ENCODE measurements around the gene ART3.

The ART3 gene

GRCh38 chr4:76072760-76073159 is 1.7 kb upstream of the ART3 start:
- no peak for ATAC-seq (ENCODE audit: low read depth)
- no peak for DNase-seq (ENCODE audit: low spot score)
- Histone ChIP-seq H3K36me3 (ENCODE audit: low read depth) (no peaks in the 10 kb centered on the region), H3K4me3 (ENCODE audit: severe bottlenecking) (no peak overlapping the region), H3K4me1 (ENCODE audit: insufficient read depth, poor library complexity, severe bottlenecking) (no peaks in the 10 kb centered on the region), H3K27me3 (ENCODE audit: insufficient read depth, poor library complexity, severe bottlenecking) (no peaks in the 10 kb centered on the region), H3K27ac (ENCODE audit: poor library complexity, severe bottlenecking) (no peak overlapping the region), H3K9me3 (ENCODE audit: severe bottlenecking) (no peaks in the 10 kb centered on the region)
- TF ChIP-seq CTCF (IDR thresholded peaks at IDR 0.05; ENCODE audit: poor library complexity, severe bottlenecking) = no peak

- TF ChIP-seq CTCF (IDR thresholded peaks at IDR 0.05; ENCODE audit: poor library complexity, severe bottlenecking) = no peak
- Histone ChIP-seq H3K4me3 (ENCODE audit: severe bottlenecking) (no peak overlapping the region), H3K36me3 (ENCODE audit: low read depth) (no peaks in the 10 kb centered on the region), H3K27ac (ENCODE audit: poor library complexity, severe bottlenecking) (no peak overlapping the region), H3K9me3 (ENCODE audit: severe bottlenecking) (no peaks in the 10 kb centered on the region), H3K27me3 (ENCODE audit: insufficient read depth, poor library complexity, severe bottlenecking) (no peaks in the 10 kb centered on the region), H3K4me1 (ENCODE audit: insufficient read depth, poor library complexity, severe bottlenecking) (no peaks in the 10 kb centered on the region)
- ATAC-seq (ENCODE audit: low read depth) = no peak
- DNase-seq (ENCODE audit: low spot score) = no peak
Measured at GRCh38 chr4:76074993-76075600, 588 bp downstream of the ART3 start.

GRCh38 chr4:76078033-76078613 is 3.6 kb downstream of the ART3 start:
- ATAC-seq (ENCODE audit: low read depth) (no peak), DNase-seq (ENCODE audit: low spot score) (no peak)
- H3K4me1 ChIP-seq (ENCODE audit: insufficient read depth, poor library complexity, severe bottlenecking) = no peaks in the 10 kb centered on the region
- H3K27me3 ChIP-seq (ENCODE audit: insufficient read depth, poor library complexity, severe bottlenecking) = no peaks in the 10 kb centered on the region
- H3K27ac ChIP-seq (ENCODE audit: poor library complexity, severe bottlenecking) = no peak overlapping the region
- no peak overlapping the region for H3K4me3 ChIP-seq (ENCODE audit: severe bottlenecking)
- no peaks in the 10 kb centered on the region for H3K9me3 ChIP-seq (ENCODE audit: severe bottlenecking)
- no peaks in the 10 kb centered on the region for H3K36me3 ChIP-seq (ENCODE audit: low read depth)
- no peak for TF ChIP-seq CTCF (IDR thresholded peaks at IDR 0.05; ENCODE audit: poor library complexity, severe bottlenecking)

GRCh38 chr4:76083386-76083988 is 9.0 kb downstream of the ART3 start:
- Histone ChIP-seq H3K9me3 (ENCODE audit: severe bottlenecking) (no peaks in the 10 kb centered on the region), H3K36me3 (ENCODE audit: low read depth) (no peaks in the 10 kb centered on the region), H3K27me3 (ENCODE audit: insufficient read depth, poor library complexity, severe bottlenecking) (no peaks in the 10 kb centered on the region), H3K4me3 (ENCODE audit: severe bottlenecking) (no peak overlapping the region), H3K27ac (ENCODE audit: poor library complexity, severe bottlenecking) (no peak overlapping the region), H3K4me1 (ENCODE audit: insufficient read depth, poor library complexity, severe bottlenecking) (no peaks in the 10 kb centered on the region)
- DNase-seq (ENCODE audit: low spot score) (no peak), ATAC-seq (ENCODE audit: low read depth) (no peak)
- TF ChIP-seq CTCF (IDR thresholded peaks at IDR 0.05; ENCODE audit: poor library complexity, severe bottlenecking) = no peak

GRCh38 chr4:76084542-76084941 is 10.0 kb downstream of the ART3 start:
- Histone ChIP-seq H3K4me3 (ENCODE audit: severe bottlenecking) (no peak overlapping the region), H3K27ac (ENCODE audit: poor library complexity, severe bottlenecking) (no peak overlapping the region), H3K4me1 (ENCODE audit: insufficient read depth, poor library complexity, severe bottlenecking) (no peaks in the 10 kb centered on the region), H3K36me3 (ENCODE audit: low read depth) (no peaks in the 10 kb centered on the region), H3K27me3 (ENCODE audit: insufficient read depth, poor library complexity, severe bottlenecking) (no peaks in the 10 kb centered on the region), H3K9me3 (ENCODE audit: severe bottlenecking) (no peaks in the 10 kb centered on the region)
- DNase-seq (ENCODE audit: low spot score) = no peak
- TF ChIP-seq CTCF (IDR thresholded peaks at IDR 0.05; ENCODE audit: poor library complexity, severe bottlenecking) = no peak
- ATAC-seq (ENCODE audit: low read depth) = no peak

Data from RWPE2 (cell line).